HG03103 (cell line): ENCODE data around the gene RPL10.
A peak's percentile ranks its signal among the peaks of the same experiment; 100 is the strongest.

Experiments used
- ATAC-seq: cut with Tn5 transposase; IDR thresholded peaks from one replicate; pipeline ENCODE4 v1.9.1; 2021; ENCODE audit warnings: low read depth; ENCODE audit not compliant: unreplicated experiment

RPL10 gene

DNA sequence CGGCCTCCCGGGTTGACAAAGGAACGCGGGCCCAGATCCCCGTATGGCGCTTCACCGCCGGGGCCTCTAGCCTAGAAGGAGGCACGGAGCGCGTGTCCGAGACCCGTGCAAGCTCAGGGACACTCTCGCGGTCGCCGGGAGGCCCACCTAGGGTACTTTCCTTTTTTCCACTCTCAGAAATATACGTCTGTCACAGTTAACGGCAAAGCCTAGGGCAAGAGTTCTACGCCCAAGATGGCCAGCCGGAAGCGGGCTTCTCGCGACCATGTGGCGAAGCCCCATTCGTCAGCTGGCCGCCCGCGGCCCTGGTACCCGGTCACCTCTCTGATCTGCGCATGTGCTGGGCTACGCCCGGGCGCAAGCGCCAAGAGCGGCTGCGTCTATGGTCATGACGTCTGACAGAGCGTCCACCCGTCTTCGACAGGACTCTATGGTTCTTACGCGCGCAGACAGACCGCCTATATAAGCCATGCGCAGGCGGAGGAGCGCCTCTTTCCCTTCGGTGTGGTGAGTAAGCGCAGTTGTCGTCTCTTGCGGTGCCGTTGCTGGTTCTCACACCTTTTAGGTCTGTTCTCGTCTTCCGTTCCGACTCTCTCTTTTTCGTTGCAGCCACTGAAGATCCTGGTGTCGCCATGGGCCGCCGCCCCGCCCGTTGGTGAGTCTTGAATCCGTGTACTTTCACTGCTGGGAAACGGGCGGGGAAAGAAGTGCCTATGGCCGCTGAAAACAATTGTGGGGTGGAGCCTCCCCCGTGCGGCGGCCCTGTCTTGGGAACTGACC, at the start of gene RPL10:
Gene RPL10 (plus strand): TSS at position 490 of the 780 bp plus-strand sequence. CDS start 143 bp downstream, at position 633.
- peak; percentile 44 for ATAC-seq

GRCh38 chrX:154348646-154349358, 49.4 kb upstream of the RPL10 start:
- ATAC-seq = no peak

DNA sequence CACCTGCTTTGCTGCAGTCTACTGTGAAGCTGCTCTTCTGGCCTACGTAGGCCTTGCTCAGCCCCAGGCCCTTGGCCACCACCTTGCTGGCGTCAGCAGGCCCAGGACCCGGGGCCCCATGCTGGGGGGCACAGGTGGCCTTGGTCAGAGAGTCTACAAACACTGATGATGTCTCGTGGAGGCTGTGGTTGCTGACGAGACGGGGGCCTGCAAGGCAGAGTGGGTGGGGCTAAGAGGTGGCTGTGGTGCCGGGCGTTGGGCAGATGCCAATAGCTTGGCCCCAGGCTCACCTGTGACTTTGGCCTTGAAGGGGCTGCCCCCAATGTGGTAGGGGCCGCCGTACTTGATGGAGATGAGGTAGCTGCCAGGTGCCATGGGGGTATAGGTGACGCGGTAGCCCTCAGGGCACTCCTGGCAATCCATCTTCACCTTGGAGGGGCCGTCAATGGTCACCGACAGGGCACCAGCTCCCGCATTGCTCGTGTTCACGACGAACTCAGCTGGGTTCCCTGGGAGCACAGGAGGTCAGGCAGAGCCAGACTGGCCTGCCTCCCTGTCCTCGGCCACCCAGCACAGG, 48.7 kb upstream of the RPL10 start:
- ATAC-seq = no peak

DNA sequence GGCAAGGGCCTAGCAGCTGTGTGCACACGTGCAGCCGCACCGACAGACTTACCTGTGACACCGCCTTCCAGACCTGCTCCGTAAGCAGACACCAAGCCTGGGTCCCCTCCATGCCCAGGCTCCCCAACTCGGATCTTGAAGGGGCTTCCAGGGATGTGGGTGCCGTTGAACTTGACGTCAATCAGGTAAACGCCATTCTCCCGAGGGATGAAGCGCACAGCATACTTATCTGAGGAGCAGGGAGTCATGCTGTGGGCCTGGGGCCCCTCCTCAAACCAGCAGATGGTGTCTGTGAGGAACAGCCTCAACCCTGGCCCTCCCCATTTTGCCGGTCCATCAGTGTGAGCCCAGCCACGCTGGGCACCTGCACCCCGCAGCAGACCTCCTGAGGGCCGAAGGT, 48.2 kb upstream of the RPL10 start:
- no peak for ATAC-seq

DNA sequence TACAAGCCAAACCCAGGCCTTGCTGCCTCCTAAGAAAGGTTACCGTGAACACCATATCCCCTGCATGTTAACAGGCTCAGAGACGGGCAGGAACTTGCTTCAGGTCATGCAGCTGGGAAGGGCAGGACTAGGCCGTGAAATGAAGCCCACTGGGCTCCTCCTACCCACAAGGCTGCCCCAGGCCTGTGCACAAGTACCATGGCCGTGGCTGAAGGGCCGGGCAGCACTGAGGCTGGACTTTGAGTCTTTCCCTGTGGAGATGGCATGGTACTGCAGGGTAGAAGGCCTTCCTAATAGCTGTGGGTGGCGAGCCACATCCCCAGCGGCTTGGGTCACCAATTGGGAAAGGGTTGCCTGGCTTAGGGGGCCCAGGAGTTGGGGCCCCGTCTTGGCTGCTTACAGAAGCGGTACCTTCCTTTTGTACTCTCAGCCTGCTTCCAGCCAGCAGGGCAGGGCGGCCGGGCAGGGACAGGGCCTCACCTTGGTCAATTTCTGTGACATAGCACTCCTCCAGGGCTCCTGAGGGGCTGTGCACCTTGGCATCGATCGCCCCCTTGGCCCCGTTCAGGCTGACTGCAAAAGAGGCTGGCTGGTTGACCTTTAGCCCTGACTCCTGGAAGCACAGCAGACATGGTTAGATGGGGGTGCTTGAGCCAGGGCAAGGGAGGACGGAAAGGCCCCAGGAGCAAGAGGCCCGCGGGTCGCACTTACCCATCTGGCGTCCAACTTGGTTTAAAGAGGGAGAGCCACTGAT, 47.6 kb upstream of the RPL10 start:
- no peak for ATAC-seq

DNA sequence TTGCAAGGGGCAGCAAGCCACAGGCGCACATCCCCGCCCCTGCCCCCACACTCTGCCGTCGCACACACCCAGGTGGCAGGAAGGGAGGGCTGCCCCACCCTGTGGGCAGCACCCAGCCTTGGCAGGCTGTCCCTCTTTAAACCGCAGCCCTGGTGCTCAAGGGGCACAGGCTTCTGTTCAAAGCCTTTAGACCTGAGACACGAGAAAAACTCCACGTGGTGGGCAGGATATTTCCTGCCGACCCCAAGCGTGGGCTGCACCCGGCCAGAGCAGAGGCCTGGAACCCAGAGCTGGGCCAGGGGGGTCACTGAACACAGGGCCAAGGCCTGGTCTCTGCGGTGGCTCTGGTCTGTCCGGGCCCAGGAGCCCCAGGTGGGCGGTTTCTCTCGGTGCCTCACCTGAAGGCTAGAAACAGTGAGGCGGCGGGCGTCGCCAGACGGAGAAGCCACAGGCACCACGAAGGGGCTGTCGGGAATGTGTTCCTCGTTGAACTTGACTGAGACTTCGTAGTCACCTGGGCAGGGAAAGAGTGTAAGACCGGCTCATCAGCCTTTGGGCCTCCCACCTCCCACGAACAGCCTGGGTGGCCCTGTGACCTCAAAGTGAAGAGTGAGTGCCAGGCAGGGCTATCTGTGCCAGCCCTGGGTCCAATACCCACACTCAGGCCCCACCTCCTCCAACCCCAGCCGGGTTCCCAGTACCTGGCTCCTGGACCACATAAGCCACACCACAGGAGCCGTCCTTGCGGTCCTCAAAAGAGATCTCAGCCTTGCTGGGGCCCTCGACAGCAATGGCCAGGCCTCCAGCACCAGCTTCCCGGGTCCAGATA, 46.8 kb upstream of the RPL10 start:
- ATAC-seq = no peak

DNA sequence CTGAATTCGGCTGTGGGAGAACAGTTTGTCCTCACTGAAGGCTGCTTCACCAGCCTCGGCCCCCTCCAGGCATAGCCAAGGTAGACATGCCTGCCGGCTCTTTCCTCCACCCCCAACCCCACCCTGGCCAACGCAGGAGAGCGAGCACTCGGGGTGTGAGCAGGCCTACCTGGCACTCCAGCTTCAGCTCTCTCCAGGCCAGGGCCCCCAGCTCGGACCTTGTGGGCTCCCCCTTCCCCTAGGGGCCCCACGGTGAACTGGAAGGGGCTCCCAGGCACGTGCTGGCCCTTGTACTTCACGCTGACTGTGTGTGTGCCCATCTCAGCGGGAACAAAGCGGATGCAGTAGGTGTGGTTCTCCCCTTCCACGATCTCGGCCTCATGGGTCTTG, 46.2 kb upstream of the RPL10 start:
- no peak for ATAC-seq

- no peak for ATAC-seq
Measured at GRCh38 chrX:154352466-154352865, 45.7 kb upstream of the RPL10 start.

DNA sequence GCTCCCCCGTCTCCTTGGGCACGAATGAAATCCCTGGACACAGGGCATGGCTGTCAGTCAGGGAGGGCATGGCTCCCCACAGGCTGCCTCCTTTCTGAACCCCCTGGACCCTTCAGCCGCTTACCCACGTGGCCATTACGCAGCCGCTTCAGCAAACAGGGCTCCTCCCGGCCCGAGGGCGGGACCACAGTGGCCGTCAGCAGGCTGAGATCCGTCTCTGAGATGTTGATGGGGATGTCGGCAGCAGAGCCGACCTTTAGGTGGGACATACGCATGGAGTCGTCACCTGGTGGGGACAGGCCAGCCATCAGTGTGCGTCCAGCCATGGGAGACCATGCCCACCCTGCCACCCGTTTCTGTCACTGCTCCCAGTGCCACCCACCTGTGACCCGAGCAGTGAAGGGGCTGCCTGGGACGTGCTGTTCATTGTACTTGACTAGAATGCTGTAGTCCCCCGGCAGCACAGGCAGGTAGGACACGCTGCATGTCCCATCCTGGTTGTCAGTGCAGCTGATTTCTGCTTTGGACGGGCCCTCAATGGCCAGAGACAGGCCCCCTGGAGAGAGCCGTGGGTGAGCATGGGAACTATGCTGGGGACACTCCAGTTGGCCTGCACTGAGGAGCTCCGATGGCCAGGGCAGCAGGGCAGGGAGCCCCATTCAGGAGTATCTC, 44.9 kb upstream of the RPL10 start:
- ATAC-seq = no peak

DNA sequence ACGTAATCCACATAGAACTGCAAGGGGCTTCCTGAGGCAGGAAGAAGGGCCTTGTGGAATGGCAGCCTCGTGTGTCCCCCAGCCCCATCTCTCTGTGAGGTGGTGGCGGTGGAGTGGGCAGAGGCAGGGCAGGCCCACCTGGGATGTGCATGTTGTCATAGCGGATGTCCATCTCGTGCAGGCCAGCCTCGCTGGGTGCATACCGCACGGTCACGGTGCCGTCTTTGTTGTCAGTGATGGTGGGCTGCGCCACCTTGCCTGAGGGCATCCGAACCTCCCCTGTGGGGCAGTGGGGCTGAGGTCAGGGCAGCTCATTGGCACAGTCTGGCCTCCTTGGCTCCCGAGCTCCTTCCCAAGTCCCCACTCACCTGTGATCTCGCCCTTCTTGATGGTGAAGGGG, 44.2 kb upstream of the RPL10 start:
- no peak for ATAC-seq

DNA sequence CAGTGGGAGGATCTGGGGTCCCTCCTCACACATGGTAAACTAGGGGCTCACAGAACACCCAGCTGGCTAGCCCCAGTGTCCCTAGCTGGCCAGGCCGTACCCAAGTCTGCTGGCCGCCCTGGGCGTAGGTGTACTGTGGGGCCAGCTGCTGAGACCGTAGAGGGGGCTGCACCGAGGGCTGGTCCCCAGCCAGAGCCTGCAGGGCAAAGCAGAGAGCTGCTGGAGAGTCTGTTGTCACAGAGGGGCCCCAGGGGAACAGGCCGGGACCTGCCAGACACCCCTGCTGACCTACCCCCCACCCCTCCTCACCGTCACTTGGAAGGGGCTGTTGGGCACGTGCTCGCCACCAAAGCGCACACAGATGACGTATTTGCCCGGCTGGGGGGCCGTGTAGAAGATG, 43.7 kb upstream of the RPL10 start:
- no peak for ATAC-seq

GRCh38 chrX:154355094-154355775, 42.9 kb upstream of the RPL10 start:
- no peak for ATAC-seq

DNA sequence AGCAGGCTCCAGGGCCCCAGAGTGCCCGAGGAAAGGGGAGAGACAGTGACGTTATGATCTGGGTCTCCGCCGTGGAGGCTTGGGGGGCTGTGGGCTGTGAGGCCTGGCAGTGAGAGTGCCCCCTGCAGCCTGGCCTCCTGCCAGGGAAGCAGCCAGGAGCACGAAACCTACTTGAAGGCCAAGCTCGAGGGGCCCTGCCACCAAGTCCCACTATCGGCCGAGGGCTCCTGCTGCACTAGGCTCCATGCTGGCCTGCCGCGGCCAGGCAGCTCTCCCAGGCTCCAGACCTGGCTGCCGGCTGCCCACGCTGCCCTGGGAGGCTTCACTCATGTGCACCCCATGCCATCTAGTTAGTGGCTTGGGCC, 42.4 kb upstream of the RPL10 start:
- ATAC-seq = no peak

- no peak for ATAC-seq
Measured at GRCh38 chrX:154356596-154356995, 41.6 kb upstream of the RPL10 start.

GRCh38 chrX:154357205-154357604, 41.0 kb upstream of the RPL10 start:
- ATAC-seq = no peak

DNA sequence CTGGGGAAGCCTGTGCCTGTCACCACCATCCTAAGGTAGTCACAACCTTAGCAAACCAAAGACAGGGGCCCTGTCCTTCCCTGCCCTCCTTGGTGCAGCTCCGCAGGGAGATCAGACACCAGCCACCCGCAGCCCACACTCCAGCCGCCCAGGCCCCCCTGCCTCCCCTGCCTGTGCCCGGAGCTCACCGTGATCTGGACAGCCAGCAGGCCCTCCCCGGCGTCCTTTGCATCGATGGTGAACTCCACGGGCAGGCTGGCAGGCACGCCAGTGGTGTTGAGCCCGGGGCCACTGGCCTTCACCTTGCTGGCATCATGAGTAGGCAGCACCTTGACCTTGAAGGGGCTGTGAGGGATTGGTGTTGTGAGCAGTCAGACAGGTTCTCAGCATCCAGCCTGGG, 40.2 kb upstream of the RPL10 start:
- no peak for ATAC-seq

GRCh38 chrX:154358829-154359228, 39.3 kb upstream of the RPL10 start:
- ATAC-seq = no peak

- no peak for ATAC-seq
Measured at GRCh38 chrX:154359362-154360154, 38.6 kb upstream of the RPL10 start.
